Endodermal cell (in vitro differentiated cells): Measurements from ENCODE around the gene GBF1. TPM values are rescaled to one million over a fixed set of nuclear protein-coding genes. Genes with fewer than 3 reads are reported as not detected.

Experiments used
- DNase-seq: peaks from one replicate; pipeline ENCODE4 v3.0.0-alpha.2; 2017
- H3K27ac ChIP-seq: 2 replicates; pipeline ENCODE4 v1.5.1; 2013; ENCODE audit warnings: mild to moderate bottlenecking, low read depth, low read length, moderate library complexity
- H3K27me3 ChIP-seq: 2 replicates; pipeline ENCODE4 v1.6.1; 2013; ENCODE audit warnings: mild to moderate bottlenecking, low read length, moderate library complexity; ENCODE audit not compliant: insufficient read depth, control insufficient read depth, poor library complexity, severe bottlenecking
- H3K36me3 ChIP-seq: 2 replicates; pipeline ENCODE4 v1.7.0; 2013; ENCODE audit warnings: mild to moderate bottlenecking, low read length, moderate library complexity; ENCODE audit not compliant: control insufficient read depth, insufficient read depth
- H3K4me1 ChIP-seq: one replicate; pipeline ENCODE4 v1.7.0; 2013; ENCODE audit warnings: low read length; ENCODE audit not compliant: control insufficient read depth, insufficient read depth
- H3K4me3 ChIP-seq: 2 replicates; pipeline ENCODE4 v1.5.1; 2013; ENCODE audit warnings: mild to moderate bottlenecking, low read length, moderate library complexity
- H3K9ac ChIP-seq: 2 replicates; pipeline ENCODE4 v1.6.1; 2013; ENCODE audit warnings: mild to moderate bottlenecking, low read length, moderate library complexity; ENCODE audit not compliant: poor library complexity, severe bottlenecking; ENCODE audit errors: extremely low read depth
- H3K9me3 ChIP-seq: 2 replicates; pipeline ENCODE4 v1.6.1; 2013; ENCODE audit warnings: mild to moderate bottlenecking, low read length, moderate library complexity; ENCODE audit not compliant: control insufficient read depth
- H3K27ac Mint-ChIP-seq: 2 replicates; pipeline ENCODE4 v1.8.0; 2020; ENCODE audit warnings: mixed read lengths
- H3K27me3 Mint-ChIP-seq: 2 replicates; pipeline ENCODE4 v1.8.0; 2021; ENCODE audit warnings: mild to moderate bottlenecking, mixed read lengths; ENCODE audit not compliant: insufficient read depth
- H3K36me3 Mint-ChIP-seq: 2 replicates; pipeline ENCODE4 v1.8.0; 2020; ENCODE audit warnings: low read depth, mixed read lengths
- H3K4me1 Mint-ChIP-seq: 2 replicates; pipeline ENCODE4 v1.8.0; 2020; ENCODE audit warnings: mixed read lengths
- H3K4me3 Mint-ChIP-seq: 2 replicates; pipeline ENCODE4 v1.8.0; 2020; ENCODE audit warnings: mild to moderate bottlenecking, moderate library complexity, mixed read lengths
- H3K9me3 Mint-ChIP-seq: 2 replicates; pipeline ENCODE4 v1.8.0; 2020; ENCODE audit warnings: mild to moderate bottlenecking, mixed read lengths
- CTCF ChIP-seq: fragments of 200-600 bp; sonication (generic); conservative IDR thresholded peaks from 2 replicates; pipeline ENCODE4 v1.5.0; 2021; ENCODE audit warnings: antibody characterized with exemption, mild to moderate bottlenecking
- WGBS, 2 experiments: methylation state at CpG; one replicate each; pipeline versions ENCODE4 v1.1.5 to v1.1.7; 2013; ENCODE audit warnings: missing lambda C conversion rate in 2 of 2, mixed read lengths in 1 of 2; ENCODE audit not compliant: insufficient coverage in 1 of 2, insufficient read length in 1 of 2; 5-methylcytosine and 5-hydroxymethylcytosine counted together
- total RNA-seq, 2 donors: library from RNA; stranded (reverse); fragmentation: NEBNext Ultra II Directional in 1 of 2; extraction: Animal tissue kit (Norgen Biotek cat#: 25700) in 1 of 2; gene quantifications; 2 replicates in 1 of 2; 3 replicates in 1 of 2; pipeline ENCODE4 v1.2.1, GENCODE V29; 2021

Gene GBF1
- total RNA-seq, 2 donors from 2014 or later = 31.1 to 31.4 TPM

GRCh38 chr10:102274062-102274461 is 28.7 kb downstream of the GBF1 start:
- Mint-ChIP-seq H3K4me1 (no peaks in the 10 kb centered on the region), H3K27ac (no peak overlapping the region), H3K4me3 (no peak overlapping the region), H3K9me3 (no peaks in the 10 kb centered on the region), H3K27me3 (no peaks in the 10 kb centered on the region), H3K36me3 (peaks cover 12% of the 10 kb centered on the region)
- Histone ChIP-seq H3K4me1 (no peaks in the 10 kb centered on the region), H3K4me3 (no peak overlapping the region), H3K27ac (no peak overlapping the region), H3K9me3 (no peaks in the 10 kb centered on the region), H3K9ac (no peak overlapping the region), H3K27me3 (no peaks in the 10 kb centered on the region), H3K36me3 (peaks cover 16% of the 10 kb centered on the region)
- no peak for DNase-seq
- TF ChIP-seq CTCF = no peak
- 100% methylated on average over 1 of the region's 1 CpG for WGBS, 2 experiments

- no peak for TF ChIP-seq CTCF
- Histone ChIP-seq H3K4me1 (peaks cover under 1% of the 10 kb centered on the region), H3K4me3 (no peak overlapping the region), H3K9me3 (no peaks in the 10 kb centered on the region), H3K27me3 (no peaks in the 10 kb centered on the region), H3K9ac (no peak overlapping the region), H3K27ac (no peak overlapping the region), H3K36me3 (peaks cover 16% of the 10 kb centered on the region)
- no peaks in the 10 kb centered on the region for H3K4me1 Mint-ChIP-seq
- DNase-seq = no peak
- H3K9me3 Mint-ChIP-seq = no peaks in the 10 kb centered on the region
- H3K27ac Mint-ChIP-seq = no peak overlapping the region
- peaks cover 9% of the 10 kb centered on the region for H3K36me3 Mint-ChIP-seq
- no peak overlapping the region for H3K4me3 Mint-ChIP-seq
- no peaks in the 10 kb centered on the region for H3K27me3 Mint-ChIP-seq
- 96 to 100% methylated on average over 2 of the region's 2 CpGs for WGBS, 2 experiments
Measured at GRCh38 chr10:102275343-102275742, 30.0 kb downstream of the GBF1 start.

- Mint-ChIP-seq H3K4me3 (no peak overlapping the region), H3K4me1 (peaks cover 8% of the 10 kb centered on the region), H3K36me3 (peaks cover 10% of the 10 kb centered on the region), H3K9me3 (no peaks in the 10 kb centered on the region), H3K27ac (no peak overlapping the region), H3K27me3 (no peaks in the 10 kb centered on the region)
- peaks cover 6% of the 10 kb centered on the region for H3K36me3 ChIP-seq
- H3K9ac ChIP-seq = no peak overlapping the region
- H3K9me3 ChIP-seq = no peaks in the 10 kb centered on the region
- H3K4me3 ChIP-seq = no peak overlapping the region
- no peak for TF ChIP-seq CTCF
- DNase-seq = no peak
- H3K27me3 ChIP-seq = no peaks in the 10 kb centered on the region
- no peak overlapping the region for H3K27ac ChIP-seq
- H3K4me1 ChIP-seq = peaks cover 8% of the 10 kb centered on the region
Measured at GRCh38 chr10:102279104-102279503, 33.8 kb downstream of the GBF1 start.
